Measurements from ENCODE around the gene CMSS1.

The CMSS1 gene

GRCh38 chr3:100141586-100141985 is 323.9 kb downstream of the CMSS1 start:
- H3K4me1 ChIP-seq (ENCODE audit: control insufficient read depth in 1 of 2, insufficient read depth in 2 of 2, low read length in 2 of 2): peaks cover 0 to 4% of the 10 kb centered on the region in 2 donors
- no peak overlapping the region for H3K9ac ChIP-seq (ENCODE audit: low read depth in 1 of 2, low read length in 2 of 2)
- no peak overlapping the region for H3K4me3 ChIP-seq (ENCODE audit: low read depth in 1 of 2, low read length in 2 of 2)
- H3K27me3 ChIP-seq (ENCODE audit: control insufficient read depth in 1 of 2, insufficient read depth in 2 of 2, low read length in 2 of 2): no peaks in the 10 kb centered on the region
- no peak overlapping the region for H3K27ac ChIP-seq (ENCODE audit: low read depth, low read length)
- H3K36me3 ChIP-seq (ENCODE audit: control insufficient read depth in 1 of 2, insufficient read depth in 2 of 2, low read length in 2 of 2): no peaks in the 10 kb centered on the region
- peaks cover 2 to 10% of the 10 kb centered on the region in 2 donors for H3K9me3 ChIP-seq (ENCODE audit: control insufficient read depth in 1 of 2, low read length in 2 of 2)

GRCh38 chr3:100144255-100144866 is 326.7 kb downstream of the CMSS1 start:
- Histone ChIP-seq H3K27me3 (ENCODE audit: control insufficient read depth in 1 of 2, insufficient read depth in 2 of 2, low read length in 2 of 2) (no peaks in the 10 kb centered on the region), H3K9me3 (ENCODE audit: control insufficient read depth in 1 of 2, low read length in 2 of 2) (peaks cover 2 to 10% of the 10 kb centered on the region in 2 donors), H3K36me3 (ENCODE audit: control insufficient read depth in 1 of 2, insufficient read depth in 2 of 2, low read length in 2 of 2) (no peaks in the 10 kb centered on the region), H3K4me1 (ENCODE audit: control insufficient read depth in 1 of 2, insufficient read depth in 2 of 2, low read length in 2 of 2) (no peaks in the 10 kb centered on the region), H3K9ac (ENCODE audit: low read depth in 1 of 2, low read length in 2 of 2) (no peak overlapping the region), H3K4me3 (ENCODE audit: low read depth in 1 of 2, low read length in 2 of 2) (no peak overlapping the region), H3K27ac (ENCODE audit: low read depth, low read length) (no peak overlapping the region)

DNA sequence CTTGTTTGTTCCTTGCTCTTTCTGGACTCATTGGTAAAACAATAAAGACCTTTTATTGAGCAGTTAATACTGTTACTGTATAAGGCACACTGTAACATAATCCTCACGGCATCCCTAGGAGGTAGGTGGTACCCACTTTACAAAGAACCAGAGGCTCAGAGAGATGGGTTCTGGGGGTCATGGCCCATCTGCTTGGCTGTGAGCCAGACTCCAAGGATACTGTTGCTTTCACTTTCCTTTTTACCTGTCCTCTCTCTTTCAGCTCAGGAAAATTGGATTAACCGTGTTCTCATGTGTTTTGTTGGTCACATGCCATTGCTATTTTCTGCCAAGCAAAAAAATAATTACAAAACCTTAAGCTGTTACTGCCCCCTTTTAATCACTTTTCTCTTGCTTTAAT is 331.5 kb downstream of the CMSS1 start:
- Histone ChIP-seq H3K9me3 (ENCODE audit: control insufficient read depth in 1 of 2, low read length in 2 of 2) (peaks cover 0 to 1% of the 10 kb centered on the region in 2 donors), H3K4me3 (ENCODE audit: low read depth in 1 of 2, low read length in 2 of 2) (no peak overlapping the region), H3K27ac (ENCODE audit: low read depth, low read length) (no peak overlapping the region), H3K4me1 (ENCODE audit: control insufficient read depth in 1 of 2, insufficient read depth in 2 of 2, low read length in 2 of 2) (no peaks in the 10 kb centered on the region), H3K27me3 (ENCODE audit: control insufficient read depth in 1 of 2, insufficient read depth in 2 of 2, low read length in 2 of 2) (no peaks in the 10 kb centered on the region), H3K9ac (ENCODE audit: low read depth in 1 of 2, low read length in 2 of 2) (no peak overlapping the region), H3K36me3 (ENCODE audit: control insufficient read depth in 1 of 2, insufficient read depth in 2 of 2, low read length in 2 of 2) (no peaks in the 10 kb centered on the region)

- Histone ChIP-seq H3K9ac (ENCODE audit: low read depth in 1 of 2, low read length in 2 of 2) (no peak overlapping the region), H3K9me3 (ENCODE audit: control insufficient read depth in 1 of 2, low read length in 2 of 2) (no peaks in the 10 kb centered on the region), H3K27ac (ENCODE audit: low read depth, low read length) (no peak overlapping the region), H3K36me3 (ENCODE audit: control insufficient read depth in 1 of 2, insufficient read depth in 2 of 2, low read length in 2 of 2) (no peaks in the 10 kb centered on the region), H3K4me1 (ENCODE audit: control insufficient read depth in 1 of 2, insufficient read depth in 2 of 2, low read length in 2 of 2) (no peaks in the 10 kb centered on the region), H3K4me3 (ENCODE audit: low read depth in 1 of 2, low read length in 2 of 2) (no peak overlapping the region), H3K27me3 (ENCODE audit: control insufficient read depth in 1 of 2, insufficient read depth in 2 of 2, low read length in 2 of 2) (no peaks in the 10 kb centered on the region)
Measured at GRCh38 chr3:100149713-100150415, 332.2 kb downstream of the CMSS1 start.

DNA sequence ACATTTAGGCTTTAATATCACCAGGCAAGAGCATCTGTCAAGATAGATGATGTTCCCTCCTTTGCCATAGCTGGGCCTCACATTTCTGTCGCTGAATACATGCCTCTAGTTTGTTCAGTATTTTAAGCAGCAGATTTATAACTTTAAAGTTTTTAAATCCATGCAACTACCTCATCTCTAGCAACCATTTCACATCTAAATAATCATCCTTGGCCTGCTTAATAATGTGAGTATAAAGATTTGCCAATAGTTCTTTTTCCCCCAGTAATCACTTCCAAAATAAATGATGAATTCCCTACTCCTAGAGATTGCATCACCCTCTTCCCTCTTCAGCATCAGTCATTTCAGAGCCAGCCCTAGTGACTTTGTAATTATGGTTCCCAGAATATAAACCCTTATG is 332.8 kb downstream of the CMSS1 start:
- no peaks in the 10 kb centered on the region for H3K27me3 ChIP-seq (ENCODE audit: control insufficient read depth in 1 of 2, insufficient read depth in 2 of 2, low read length in 2 of 2)
- H3K4me3 ChIP-seq (ENCODE audit: low read depth in 1 of 2, low read length in 2 of 2): no peak overlapping the region
- no peaks in the 10 kb centered on the region for H3K4me1 ChIP-seq (ENCODE audit: control insufficient read depth in 1 of 2, insufficient read depth in 2 of 2, low read length in 2 of 2)
- H3K9ac ChIP-seq (ENCODE audit: low read depth in 1 of 2, low read length in 2 of 2): no peak overlapping the region
- H3K36me3 ChIP-seq (ENCODE audit: control insufficient read depth in 1 of 2, insufficient read depth in 2 of 2, low read length in 2 of 2): no peaks in the 10 kb centered on the region
- no peak overlapping the region for H3K27ac ChIP-seq (ENCODE audit: low read depth, low read length)
- peaks cover 0 to 5% of the 10 kb centered on the region in 2 donors for H3K9me3 ChIP-seq (ENCODE audit: control insufficient read depth in 1 of 2, low read length in 2 of 2)

DNA sequence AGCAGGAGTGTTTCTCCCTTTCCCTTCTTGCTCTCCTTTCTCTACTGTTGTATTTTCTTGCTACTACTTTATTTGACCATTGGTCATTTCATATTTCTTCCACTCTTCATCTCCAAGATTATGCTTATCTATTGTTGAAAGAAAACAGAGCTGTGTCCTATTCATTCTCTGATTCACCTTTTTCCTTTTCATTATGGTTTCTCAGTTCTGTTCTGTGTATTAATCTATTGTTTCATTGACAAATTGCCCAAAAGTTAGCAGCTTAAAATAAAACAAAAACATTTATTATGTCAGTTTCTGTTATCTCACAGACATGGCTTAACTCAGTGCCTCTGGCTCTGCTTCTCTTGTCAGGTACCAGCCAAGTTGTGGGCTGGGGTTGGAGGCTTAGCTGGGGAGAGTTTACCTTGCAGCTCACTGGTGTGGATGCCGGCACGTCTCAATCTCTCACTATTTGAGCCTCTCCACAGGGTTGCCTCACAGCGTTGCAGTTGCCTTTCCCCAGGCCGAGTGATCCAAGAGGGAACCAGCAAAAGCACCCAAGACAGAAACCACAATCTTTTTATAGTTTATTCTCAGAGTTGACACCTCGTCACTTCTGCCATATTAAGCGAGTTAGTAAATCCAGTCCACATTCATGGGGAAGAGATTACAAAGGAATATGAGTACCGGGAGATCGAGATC is 333.5 kb downstream of the CMSS1 start:
- Histone ChIP-seq H3K9ac (ENCODE audit: low read depth in 1 of 2, low read length in 2 of 2) (no peak overlapping the region), H3K27me3 (ENCODE audit: control insufficient read depth in 1 of 2, insufficient read depth in 2 of 2, low read length in 2 of 2) (no peaks in the 10 kb centered on the region), H3K4me3 (ENCODE audit: low read depth in 1 of 2, low read length in 2 of 2) (no peak overlapping the region), H3K36me3 (ENCODE audit: control insufficient read depth in 1 of 2, insufficient read depth in 2 of 2, low read length in 2 of 2) (no peaks in the 10 kb centered on the region), H3K9me3 (ENCODE audit: control insufficient read depth in 1 of 2, low read length in 2 of 2) (peaks cover 0 to 8% of the 10 kb centered on the region in 2 donors), H3K27ac (ENCODE audit: low read depth, low read length) (no peak overlapping the region), H3K4me1 (ENCODE audit: control insufficient read depth in 1 of 2, insufficient read depth in 2 of 2, low read length in 2 of 2) (no peaks in the 10 kb centered on the region)

DNA sequence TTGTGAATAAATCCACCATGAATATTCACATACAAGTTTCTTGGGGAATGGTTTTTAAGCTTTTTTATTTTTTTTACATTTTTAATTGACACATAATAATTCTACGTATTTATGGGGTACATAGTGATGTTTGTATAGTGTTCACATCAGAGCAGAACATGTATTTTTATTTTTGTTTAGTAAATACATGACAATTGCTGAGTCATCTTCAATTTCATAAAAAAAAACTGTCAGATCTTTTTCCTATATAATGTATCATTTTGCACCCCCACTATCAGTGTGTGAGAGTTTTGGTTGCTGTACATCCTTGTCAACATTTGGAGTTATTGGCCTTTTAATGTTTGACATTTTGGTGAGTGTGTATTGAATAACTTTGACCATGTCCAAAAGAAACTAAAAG is 336.5 kb downstream of the CMSS1 start:
- Histone ChIP-seq H3K27me3 (ENCODE audit: control insufficient read depth in 1 of 2, insufficient read depth in 2 of 2, low read length in 2 of 2) (no peaks in the 10 kb centered on the region), H3K9ac (ENCODE audit: low read depth in 1 of 2, low read length in 2 of 2) (no peak overlapping the region), H3K9me3 (ENCODE audit: control insufficient read depth in 1 of 2, low read length in 2 of 2) (peaks cover 0 to 8% of the 10 kb centered on the region in 2 donors), H3K4me3 (ENCODE audit: low read depth in 1 of 2, low read length in 2 of 2) (no peak overlapping the region), H3K36me3 (ENCODE audit: control insufficient read depth in 1 of 2, insufficient read depth in 2 of 2, low read length in 2 of 2) (no peaks in the 10 kb centered on the region), H3K4me1 (ENCODE audit: control insufficient read depth in 1 of 2, insufficient read depth in 2 of 2, low read length in 2 of 2) (no peaks in the 10 kb centered on the region), H3K27ac (ENCODE audit: low read depth, low read length) (no peak overlapping the region)

DNA sequence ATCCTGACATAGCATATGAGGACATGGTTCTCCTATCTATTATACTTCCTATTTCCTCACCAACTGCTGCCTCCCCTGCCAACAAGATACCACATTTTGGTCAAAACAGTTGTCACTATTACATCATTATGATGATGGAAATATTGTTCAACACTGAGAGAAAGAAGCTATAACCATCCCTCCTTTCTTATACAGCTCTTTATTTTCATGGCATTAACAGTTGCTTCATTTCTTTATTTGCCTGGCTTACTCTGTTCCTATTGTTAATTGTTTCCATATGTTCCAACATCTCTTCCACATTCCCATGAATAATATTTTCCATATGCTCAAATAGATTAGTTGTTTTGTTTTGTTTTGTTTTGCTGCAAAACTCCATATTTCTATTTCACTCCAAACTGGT is 337.5 kb downstream of the CMSS1 start:
- H3K9ac ChIP-seq (ENCODE audit: low read depth in 1 of 2, low read length in 2 of 2): no peak overlapping the region
- peaks cover 0 to 8% of the 10 kb centered on the region in 2 donors for H3K9me3 ChIP-seq (ENCODE audit: control insufficient read depth in 1 of 2, low read length in 2 of 2)
- no peaks in the 10 kb centered on the region for H3K4me1 ChIP-seq (ENCODE audit: control insufficient read depth in 1 of 2, insufficient read depth in 2 of 2, low read length in 2 of 2)
- no peak overlapping the region for H3K4me3 ChIP-seq (ENCODE audit: low read depth in 1 of 2, low read length in 2 of 2)
- no peak overlapping the region for H3K27ac ChIP-seq (ENCODE audit: low read depth, low read length)
- H3K27me3 ChIP-seq (ENCODE audit: control insufficient read depth in 1 of 2, insufficient read depth in 2 of 2, low read length in 2 of 2): no peaks in the 10 kb centered on the region
- H3K36me3 ChIP-seq (ENCODE audit: control insufficient read depth in 1 of 2, insufficient read depth in 2 of 2, low read length in 2 of 2): no peaks in the 10 kb centered on the region

GRCh38 chr3:100155590-100155989 is 337.9 kb downstream of the CMSS1 start:
- H3K27ac ChIP-seq (ENCODE audit: low read depth, low read length): no peak overlapping the region
- H3K4me1 ChIP-seq (ENCODE audit: control insufficient read depth in 1 of 2, insufficient read depth in 2 of 2, low read length in 2 of 2): no peaks in the 10 kb centered on the region
- H3K9me3 ChIP-seq (ENCODE audit: control insufficient read depth in 1 of 2, low read length in 2 of 2): peaks cover 0 to 8% of the 10 kb centered on the region in 2 donors
- no peak overlapping the region for H3K4me3 ChIP-seq (ENCODE audit: low read depth in 1 of 2, low read length in 2 of 2)
- H3K36me3 ChIP-seq (ENCODE audit: control insufficient read depth in 1 of 2, insufficient read depth in 2 of 2, low read length in 2 of 2): no peaks in the 10 kb centered on the region
- no peak overlapping the region for H3K9ac ChIP-seq (ENCODE audit: low read depth in 1 of 2, low read length in 2 of 2)
- no peaks in the 10 kb centered on the region for H3K27me3 ChIP-seq (ENCODE audit: control insufficient read depth in 1 of 2, insufficient read depth in 2 of 2, low read length in 2 of 2)

DNA sequence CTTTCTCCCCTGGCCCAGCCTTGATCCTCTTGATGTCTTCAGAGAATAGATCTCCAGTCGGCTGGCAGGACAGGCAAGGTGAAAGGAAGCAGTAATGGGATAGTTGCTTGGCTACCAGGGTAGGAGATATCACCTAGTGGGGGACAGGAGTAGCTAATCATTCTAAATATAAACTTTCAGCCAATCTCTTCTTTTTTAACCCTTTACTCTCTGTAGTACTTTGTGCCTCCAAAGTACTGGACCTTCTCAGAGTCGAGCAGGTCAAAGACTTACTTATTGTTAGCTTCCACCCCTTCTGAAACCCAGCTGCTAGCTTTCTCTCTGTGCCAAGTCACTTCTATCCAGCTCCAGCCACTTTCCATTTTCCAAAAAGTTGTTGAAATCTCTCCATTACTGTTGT is 340.0 kb downstream of the CMSS1 start:
- H3K9ac ChIP-seq (ENCODE audit: low read depth in 1 of 2, low read length in 2 of 2): no peak overlapping the region

More for the DNA sequence above, 340.0 kb downstream of the CMSS1 start:
- H3K36me3 ChIP-seq (ENCODE audit: control insufficient read depth in 1 of 2, insufficient read depth in 2 of 2, low read length in 2 of 2): no peaks in the 10 kb centered on the region
- H3K4me1 ChIP-seq (ENCODE audit: control insufficient read depth in 1 of 2, insufficient read depth in 2 of 2, low read length in 2 of 2): no peaks in the 10 kb centered on the region
- peaks cover 0 to 8% of the 10 kb centered on the region in 2 donors for H3K9me3 ChIP-seq (ENCODE audit: control insufficient read depth in 1 of 2, low read length in 2 of 2)
- no peak overlapping the region for H3K4me3 ChIP-seq (ENCODE audit: low read depth in 1 of 2, low read length in 2 of 2)
- no peaks in the 10 kb centered on the region for H3K27me3 ChIP-seq (ENCODE audit: control insufficient read depth in 1 of 2, insufficient read depth in 2 of 2, low read length in 2 of 2)
- no peak overlapping the region for H3K27ac ChIP-seq (ENCODE audit: low read depth, low read length)
